Measurements from ENCODE around the gene SLC16A12.
A peak's percentile ranks its signal among the peaks of the same experiment; 100 is the strongest.
"Not testable (repeated sequence)": the region's sequence is repeated elsewhere in the genome, so short reads cannot be mapped to it uniquely, and the experiment has no call there.

Gene SLC16A12

DNA sequence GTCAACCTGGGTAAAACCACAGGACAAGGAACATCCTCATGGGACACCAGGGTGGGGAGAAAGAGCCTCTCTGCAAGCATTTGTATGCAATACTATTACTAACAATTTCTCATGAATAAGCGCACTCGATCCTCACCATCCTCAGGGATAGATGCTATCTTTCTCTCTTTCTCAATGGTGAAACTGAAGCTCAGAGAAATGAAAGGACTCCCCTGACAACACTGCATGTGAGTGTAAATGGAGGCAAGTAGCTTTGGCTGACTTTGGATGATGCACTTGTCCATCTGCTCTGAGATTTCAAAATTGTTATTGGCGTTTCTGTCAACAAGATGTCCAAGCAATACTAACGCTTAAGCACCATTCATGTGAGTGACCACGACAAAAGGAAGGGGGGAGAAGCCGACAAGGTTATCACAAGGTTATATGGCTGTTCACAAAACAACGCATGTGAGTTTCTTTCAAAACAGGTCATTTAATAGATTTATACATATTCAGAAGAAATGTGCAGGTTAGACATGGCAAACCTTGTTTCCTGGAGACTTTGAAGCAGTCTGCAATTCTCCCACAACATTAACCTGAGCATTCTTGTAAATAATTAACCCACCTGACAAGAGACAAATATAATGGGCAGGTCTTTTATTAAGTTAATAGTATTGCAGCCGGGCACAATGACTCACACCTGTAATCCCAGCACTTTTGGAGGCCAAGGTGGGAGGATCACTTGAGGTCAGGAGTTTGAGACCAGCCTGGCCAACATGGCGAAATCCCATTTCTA, 67.0 kb downstream of the SLC16A12 start:
- DNase-seq (ENCODE audit: low spot score) = no peak

- no peak for DNase-seq (ENCODE audit: low spot score)
These were observed 68.8 kb downstream of the SLC16A12 start for GRCh38 chr10:89466599-89467035.

GRCh38 chr10:89465196-89465595, 70.2 kb downstream of the SLC16A12 start:
- DNase-seq (ENCODE audit: low spot score) = no peak

DNA sequence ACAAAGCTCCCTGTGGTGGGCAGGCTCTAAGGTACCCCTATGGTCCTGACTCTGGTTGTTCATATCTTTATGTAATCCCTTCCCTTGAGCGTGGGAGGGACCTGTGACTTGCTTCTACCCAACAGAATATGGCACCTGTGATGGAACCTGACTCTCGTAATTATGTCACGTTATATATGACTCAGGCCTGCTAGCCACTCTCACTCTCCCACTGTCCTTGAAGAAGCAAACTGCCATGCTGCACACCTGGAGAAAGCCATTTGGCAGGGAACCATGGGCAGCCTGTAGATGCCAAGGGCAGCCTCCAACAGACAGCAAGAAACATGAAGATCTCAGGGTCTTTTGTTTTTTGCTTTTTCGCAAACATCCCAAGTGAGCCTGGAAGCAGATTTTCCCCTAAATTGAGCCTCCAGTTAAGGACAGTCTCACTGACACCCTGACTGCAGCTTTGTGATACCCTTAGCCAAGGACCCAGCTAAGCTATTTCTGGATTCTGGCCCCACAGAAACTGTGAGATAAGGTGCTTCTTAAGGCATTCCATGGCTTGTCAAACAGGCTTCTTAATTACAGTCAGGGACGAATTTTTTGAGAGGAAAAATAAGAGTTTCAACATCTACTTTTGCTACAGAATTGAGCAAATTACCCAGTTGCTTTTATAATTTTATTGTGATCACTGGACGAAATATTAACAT, 71.4 kb downstream of the SLC16A12 start:
- no peak for DNase-seq (ENCODE audit: low spot score)

GRCh38 chr10:89458784-89459183, 76.6 kb downstream of the SLC16A12 start:
- DNase-seq (ENCODE audit: low spot score) = no peak

- DNase-seq (ENCODE audit: low spot score) = no peak
These were observed 77.1 kb downstream of the SLC16A12 start for GRCh38 chr10:89458291-89458690.

DNA sequence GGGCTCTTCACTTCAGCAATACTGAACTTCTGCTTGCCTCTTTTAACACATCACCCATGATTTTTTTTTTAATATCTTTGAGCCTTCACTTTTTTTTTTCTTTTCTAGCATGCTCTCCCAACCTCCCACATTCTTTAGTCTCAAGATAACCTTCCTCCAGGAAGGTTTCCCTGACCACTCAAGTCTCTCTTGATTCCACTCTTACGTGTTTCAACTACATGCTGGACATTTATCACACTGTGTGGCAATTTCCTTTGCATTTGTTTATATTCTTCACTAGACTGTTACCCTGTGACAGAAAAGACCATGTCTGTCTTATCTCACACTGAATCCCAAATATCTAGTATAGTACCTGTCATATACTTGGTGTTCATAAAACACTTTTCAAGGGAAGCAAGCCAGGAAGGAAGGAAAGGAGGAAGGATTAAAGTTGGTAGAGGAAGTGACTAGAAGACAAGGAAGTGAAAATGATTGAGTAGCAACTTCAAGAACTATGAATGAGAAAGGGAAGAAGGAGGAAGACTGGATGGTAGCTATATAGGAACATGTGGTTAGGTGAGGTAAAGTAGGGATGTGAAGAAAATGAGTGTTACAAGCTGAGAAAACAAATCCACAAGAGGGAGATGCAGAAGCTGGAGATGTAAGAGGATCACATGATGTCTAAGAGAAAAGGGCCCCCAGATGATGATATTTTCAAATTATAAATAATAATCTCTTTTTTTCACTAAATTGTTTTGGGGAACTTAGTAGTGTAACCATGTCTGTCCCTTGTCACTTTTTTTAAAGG, 80.6 kb downstream of the SLC16A12 start:
- DNase-seq (ENCODE audit: low spot score) = no peak

- DNase-seq (ENCODE audit: low spot score) = no peak
These were observed 83.2 kb downstream of the SLC16A12 start for GRCh38 chr10:89452193-89452592.

- no peak for DNase-seq (ENCODE audit: low spot score)
These were observed 84.5 kb downstream of the SLC16A12 start for GRCh38 chr10:89450901-89451300.

- not testable (repeated sequence) for DNase-seq (ENCODE audit: low spot score)
These were observed 90.6 kb downstream of the SLC16A12 start for GRCh38 chr10:89444819-89445218.

GRCh38 chr10:89442289-89442688, 93.1 kb downstream of the SLC16A12 start:
- DNase-seq (ENCODE audit: low spot score) = no peak

DNA sequence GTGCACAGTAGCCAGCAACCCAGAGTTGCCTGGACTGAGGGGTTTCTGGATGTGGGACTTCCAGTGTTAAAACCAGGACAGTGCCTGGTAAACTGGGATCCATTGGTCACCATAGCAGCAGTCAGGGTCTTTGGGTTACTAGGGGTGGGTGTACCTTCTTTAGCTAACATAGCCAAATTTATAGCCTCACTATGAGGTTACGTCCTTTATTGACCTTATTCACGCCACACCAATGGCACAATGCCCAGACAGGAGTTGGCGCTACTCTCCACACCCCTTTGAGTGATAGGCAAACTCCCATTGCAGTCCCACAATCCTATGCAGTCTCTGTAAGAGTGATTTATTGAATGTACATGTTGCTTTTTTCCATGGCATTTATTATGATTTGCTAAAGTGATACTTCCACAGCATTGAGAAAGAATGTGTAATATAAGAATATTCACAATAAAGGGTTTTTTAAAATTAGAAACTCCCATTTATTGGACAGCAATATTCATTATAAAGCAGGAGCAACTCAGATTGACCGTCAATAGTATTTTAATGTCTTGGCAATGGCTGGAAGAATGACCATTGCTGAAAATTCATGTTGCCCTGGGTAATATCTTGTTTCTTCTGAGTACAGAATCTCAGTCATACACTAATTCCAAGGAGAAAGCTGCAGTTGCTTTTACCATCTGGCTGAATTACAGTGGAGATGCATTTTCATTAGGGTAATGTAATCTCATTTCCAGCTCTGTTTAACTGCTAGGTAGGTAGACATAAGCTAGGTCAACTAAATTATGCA, 95.0 kb downstream of the SLC16A12 start:
- no peak for DNase-seq (ENCODE audit: low spot score)

GRCh38 chr10:89438525-89438924, 96.9 kb downstream of the SLC16A12 start:
- no peak for DNase-seq (ENCODE audit: low spot score)

GRCh38 chr10:89431977-89432376, 103.4 kb downstream of the SLC16A12 start:
- DNase-seq (ENCODE audit: low spot score) = no peak

DNA sequence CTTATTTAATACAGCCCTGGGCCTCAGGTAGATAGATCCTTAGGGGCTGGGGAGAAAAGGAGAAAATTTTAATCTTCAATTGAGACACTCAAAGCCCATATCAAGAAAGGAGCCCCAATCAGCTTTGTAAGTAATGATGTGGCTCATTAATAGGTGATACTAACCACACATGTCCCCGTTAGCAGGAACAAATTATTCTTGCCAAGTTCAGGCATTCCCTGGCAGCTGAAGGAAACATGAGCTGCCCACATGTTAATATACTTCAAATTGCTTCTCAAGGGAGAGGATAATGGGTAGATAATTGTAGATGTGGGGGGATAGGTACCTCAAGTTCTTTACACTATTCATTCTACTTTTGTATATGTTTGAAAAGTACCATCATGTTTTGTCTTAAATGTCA, 106.5 kb downstream of the SLC16A12 start:
- no peak for DNase-seq (ENCODE audit: low spot score)

DNA sequence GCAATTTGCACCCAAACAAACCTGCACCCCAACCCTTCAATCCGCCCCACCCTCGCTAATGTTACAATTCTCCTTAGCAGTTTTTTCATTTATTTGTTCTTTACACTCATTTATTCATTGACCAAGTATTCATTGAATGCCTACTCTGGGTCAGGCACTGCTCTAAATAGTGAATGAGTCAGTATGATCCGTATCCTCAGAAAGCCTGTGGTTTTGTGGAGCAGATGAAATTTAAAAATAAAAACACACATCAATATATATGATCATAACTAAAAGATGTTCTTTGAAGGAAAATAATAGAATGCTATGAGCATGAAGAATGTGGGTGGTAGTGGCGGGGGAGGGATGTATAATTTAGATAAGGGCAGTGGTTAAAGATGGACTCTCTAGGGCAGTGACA, 107.8 kb downstream of the SLC16A12 start:
- no peak for DNase-seq (ENCODE audit: low spot score)

DNA sequence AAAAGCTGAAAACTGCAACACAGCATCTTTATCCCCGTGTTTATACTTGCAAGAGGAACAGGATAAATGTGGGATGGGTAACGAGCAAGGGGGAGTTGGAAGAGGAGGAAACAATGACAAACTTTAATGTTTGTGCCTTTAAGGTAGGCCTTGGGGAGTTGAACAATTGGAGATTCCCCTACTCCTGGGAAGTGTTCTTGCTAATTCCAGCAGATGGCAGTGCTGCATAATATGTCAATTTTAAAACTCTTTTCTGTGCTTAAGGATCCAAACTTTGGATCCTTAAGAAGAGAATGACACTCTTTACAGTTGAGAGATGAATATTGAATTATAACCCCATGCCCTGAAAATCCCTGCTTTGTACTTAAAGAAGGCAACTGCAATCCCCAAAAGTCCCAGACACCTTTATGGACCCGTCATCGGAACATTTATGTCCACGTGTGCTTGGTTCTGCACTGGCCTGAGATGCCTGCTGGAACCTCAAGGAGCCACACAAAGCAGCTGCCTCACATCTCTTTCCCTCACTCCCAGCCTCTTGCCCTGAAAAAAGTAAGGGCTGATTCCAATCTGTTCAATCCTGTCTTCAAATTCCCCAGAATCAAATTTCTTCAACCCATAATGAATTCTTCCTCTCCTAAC, 109.0 kb downstream of the SLC16A12 start:
- peak; percentile 11 for DNase-seq (ENCODE audit: low spot score)

GRCh38 chr10:89425000-89425399, 110.4 kb downstream of the SLC16A12 start:
- no peak for DNase-seq (ENCODE audit: low spot score)

- no peak for DNase-seq (ENCODE audit: low spot score)
These were observed 114.3 kb downstream of the SLC16A12 start for GRCh38 chr10:89421018-89421476.

DNA sequence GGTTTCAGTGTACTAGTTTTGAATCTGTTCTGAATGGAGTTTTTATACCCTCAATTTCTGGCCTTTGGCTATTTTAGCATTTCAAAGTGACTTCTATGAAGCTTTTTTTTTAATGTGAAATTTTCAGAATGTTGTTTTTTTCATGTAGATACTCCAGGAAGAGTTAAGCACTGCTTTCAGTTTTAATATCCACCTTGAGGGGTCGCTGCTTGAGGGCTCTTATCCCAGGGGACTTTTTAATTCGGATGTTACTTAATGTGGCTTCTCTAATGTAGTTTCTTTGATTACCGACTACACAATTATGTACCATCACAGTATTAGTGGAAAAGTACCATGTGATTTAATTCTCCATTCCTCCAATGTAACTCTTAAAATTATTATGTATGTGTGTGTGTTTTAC, 115.8 kb downstream of the SLC16A12 start:
- no peak for DNase-seq (ENCODE audit: low spot score)

GRCh38 chr10:89416465-89416864, 118.9 kb downstream of the SLC16A12 start:
- DNase-seq (ENCODE audit: low spot score) = no peak
